RWPE1 (cell line): Measurements from ENCODE around the gene SNAPIN.
A peak's percentile ranks its signal among the peaks of the same experiment; 100 is the strongest.

Source experiments
- CTCF ChIA-PET: fragments of 350-600 bp; sonication (Branson Sonifier 250); formaldehyde crosslinking; extraction: SDS; loops from one replicate; lab custom pipeline; 2021; lab: Yijun Ruan, JAX
- POLR2A ChIA-PET: fragments of 400-600 bp; formaldehyde crosslinking; extraction: SDS; loops from one replicate; lab custom pipeline; 2020; ENCODE audit warnings: antibody characterized with exemption; ENCODE audit not compliant: low non-redundant PET; lab: Yijun Ruan, JAX
- DNase-seq: peaks from one replicate; pipeline ENCODE4 v3.0.0; 2012; ENCODE audit warnings: low spot score
- H3K27ac ChIP-seq: fragments of 450-650 bp; 2 replicates; pipeline ENCODE4 v1.5.1; 2017
- TF ChIP-seq, protein P1 (sequence below): fragments of 450-650 bp; conservative IDR thresholded peaks from 2 replicates; pipeline ENCODE4 v1.5.1; 2017; ENCODE audit warnings: low read depth, mild to moderate bottlenecking

SNAPIN gene

DNA sequence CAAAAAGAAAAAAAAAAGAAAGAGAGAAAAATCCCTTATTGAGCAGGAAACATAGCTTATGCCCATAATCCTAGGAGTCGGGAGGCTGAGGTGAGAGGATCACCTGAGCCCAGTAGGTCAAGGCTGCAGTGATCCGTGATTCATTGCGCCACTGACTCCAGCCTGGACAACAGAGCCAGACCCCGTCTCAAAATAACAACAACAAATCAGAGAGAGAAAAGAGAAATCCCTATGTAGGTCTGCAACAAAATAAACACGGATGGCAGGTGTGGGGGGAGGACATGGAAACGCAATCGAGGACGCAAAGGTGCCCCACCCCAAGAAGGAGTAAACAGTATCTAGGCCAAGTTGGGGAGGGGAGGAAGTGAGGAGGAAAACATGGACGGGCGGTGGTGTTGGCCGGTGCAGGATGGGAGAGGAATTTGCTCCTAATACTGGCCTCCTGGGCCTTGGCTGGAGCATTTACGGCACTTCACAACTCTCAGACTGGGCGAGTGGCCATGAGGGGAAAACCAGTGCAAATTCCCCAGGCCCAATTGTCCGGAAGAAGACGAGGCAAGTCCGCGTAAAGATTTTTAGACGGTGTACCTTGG lies 25.2 kb upstream of the SNAPIN start:
- CTCF ChIA-PET, result interaction anchor here (0.6 to 2.5 kb wide), 2 partner anchors 30 to 61 kb away, joined by 5 to 13 read pairs; no protein-coding TSS in a partner anchor
- TF ChIP-seq, protein P1, sequence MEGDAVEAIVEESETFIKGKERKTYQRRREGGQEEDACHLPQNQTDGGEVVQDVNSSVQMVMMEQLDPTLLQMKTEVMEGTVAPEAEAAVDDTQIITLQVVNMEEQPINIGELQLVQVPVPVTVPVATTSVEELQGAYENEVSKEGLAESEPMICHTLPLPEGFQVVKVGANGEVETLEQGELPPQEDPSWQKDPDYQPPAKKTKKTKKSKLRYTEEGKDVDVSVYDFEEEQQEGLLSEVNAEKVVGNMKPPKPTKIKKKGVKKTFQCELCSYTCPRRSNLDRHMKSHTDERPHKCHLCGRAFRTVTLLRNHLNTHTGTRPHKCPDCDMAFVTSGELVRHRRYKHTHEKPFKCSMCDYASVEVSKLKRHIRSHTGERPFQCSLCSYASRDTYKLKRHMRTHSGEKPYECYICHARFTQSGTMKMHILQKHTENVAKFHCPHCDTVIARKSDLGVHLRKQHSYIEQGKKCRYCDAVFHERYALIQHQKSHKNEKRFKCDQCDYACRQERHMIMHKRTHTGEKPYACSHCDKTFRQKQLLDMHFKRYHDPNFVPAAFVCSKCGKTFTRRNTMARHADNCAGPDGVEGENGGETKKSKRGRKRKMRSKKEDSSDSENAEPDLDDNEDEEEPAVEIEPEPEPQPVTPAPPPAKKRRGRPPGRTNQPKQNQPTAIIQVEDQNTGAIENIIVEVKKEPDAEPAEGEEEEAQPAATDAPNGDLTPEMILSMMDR, result no peak
- POLR2A ChIA-PET, result interaction anchor here (0.5 to 1.8 kb wide), 11 partner anchors 14 to 150 kb away, joined by 3 to 14 read pairs (median 4); partner anchors contain the start of genes S100A14 and S100A16
- H3K27ac ChIP-seq, result peak overlapping the region; percentile 100
- DNase-seq, result no peak

DNA sequence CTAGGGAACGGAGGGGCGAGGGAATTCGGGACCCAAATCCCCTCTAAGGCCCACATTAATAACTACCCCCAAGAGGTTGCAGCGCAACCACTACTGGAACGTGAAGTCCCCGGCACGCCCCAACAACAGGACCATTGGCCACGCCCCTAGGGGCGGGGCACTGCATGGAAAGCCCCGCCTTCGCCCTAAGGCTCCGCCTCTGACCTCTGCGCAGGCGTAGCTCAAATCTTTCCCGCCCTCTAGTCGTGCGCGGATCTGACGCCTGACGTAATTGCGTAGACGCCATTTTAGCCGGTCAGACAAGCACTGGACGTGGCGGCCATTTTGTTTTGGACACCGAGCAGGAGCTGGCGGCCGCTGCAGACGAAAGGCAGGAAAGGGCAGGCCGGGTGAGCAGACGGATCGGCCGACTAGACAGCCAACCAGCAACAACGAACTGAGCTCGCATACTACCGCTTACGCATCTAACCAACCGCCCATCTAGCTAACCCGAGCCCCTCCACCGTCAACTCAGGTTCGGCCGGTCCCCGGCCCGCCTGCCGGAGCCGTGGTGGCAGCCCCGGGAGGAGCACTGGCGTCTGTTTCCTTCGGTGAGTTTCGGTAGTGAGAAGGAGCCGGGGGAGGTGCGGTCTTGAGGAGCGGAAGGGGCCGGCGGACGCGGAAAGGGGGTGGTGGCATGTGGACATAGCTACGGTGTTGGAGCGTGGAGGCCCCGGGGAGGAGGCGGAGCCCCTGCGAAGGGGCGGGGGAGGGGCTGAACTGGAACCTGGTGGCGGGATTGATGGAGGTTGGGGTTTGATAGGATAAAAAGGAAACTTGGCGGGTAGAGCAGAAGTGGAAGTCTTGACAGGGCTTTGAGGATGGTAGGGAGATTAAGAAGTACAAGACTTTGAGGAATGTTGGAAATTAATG lies 24.5 kb upstream of the SNAPIN start, which contains the start of gene CHTOP:
TSS of gene CHTOP (plus strand) at position 313 of the 912 bp plus-strand sequence. CDS start 2,523 bp downstream, outside the sequence.
- H3K27ac ChIP-seq, result peak within 1 kb of the TSS; percentile 100
- TF ChIP-seq, protein P1, result no peak
- ChIA-PET CTCF (interaction anchor here (0.6 to 2.5 kb wide), 4 partner anchors 29 to 347 kb away, joined by 3 to 13 read pairs (median 4); no protein-coding TSS in a partner anchor), POLR2A (interaction anchor here (0.5 to 1.8 kb wide), 16 partner anchors 14 to 149 kb away, joined by 3 to 14 read pairs (median 4); partner anchors contain the start of genes S100A14 and S100A16)
- DNase-seq, result peak; percentile 94

DNA sequence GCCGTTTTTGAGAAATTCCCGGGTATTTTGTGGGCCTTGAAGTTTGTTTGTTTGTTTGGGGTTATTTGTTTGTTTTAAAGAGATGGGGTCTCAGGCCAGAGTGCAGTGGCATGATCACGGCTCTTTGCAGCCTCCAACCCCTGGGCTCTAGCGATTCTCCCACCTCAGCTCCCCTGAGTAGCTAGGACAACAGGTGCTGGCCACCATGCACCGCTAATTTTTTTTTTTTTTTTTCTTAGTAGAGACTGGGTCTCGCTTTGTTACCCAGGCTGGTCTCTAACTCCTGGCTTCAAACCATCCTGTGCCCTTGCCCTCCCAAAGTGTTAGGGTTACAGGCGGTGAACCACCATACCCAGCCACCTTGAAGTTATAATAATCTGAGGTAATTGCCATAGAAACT lies 22.6 kb upstream of the SNAPIN start:
- CTCF ChIA-PET, result interaction anchor here (1.1 to 2.5 kb wide), 2 partner anchors 8 to 63 kb away, joined by 4 to 13 read pairs; partner anchors contain the start of gene S100A13
- TF ChIP-seq, protein P1, result no peak

DNA sequence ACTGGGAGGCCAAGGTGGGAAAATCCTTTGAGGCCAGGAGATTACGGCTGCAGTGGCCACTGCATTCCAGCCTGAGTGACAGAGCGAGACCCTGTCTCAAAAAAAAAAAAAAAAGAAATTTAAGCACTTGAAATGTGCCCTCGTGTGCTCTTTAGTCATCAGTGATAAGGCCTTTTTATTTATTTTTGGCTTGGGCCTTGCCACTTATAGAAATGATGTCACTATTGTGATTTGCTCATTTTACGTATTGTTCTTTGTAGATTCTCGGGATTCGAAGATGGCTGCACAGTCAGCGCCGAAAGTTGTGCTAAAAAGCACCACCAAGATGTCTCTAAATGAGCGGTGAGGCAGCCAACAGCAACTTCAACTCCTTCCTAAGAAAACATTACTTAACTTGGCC lies 22.2 kb upstream of the SNAPIN start:
- peak overlapping the region; percentile 100 for H3K27ac ChIP-seq

More for the DNA sequence above, 22.6 kb upstream of the SNAPIN start:
- peak overlapping the region; percentile 100 for H3K27ac ChIP-seq
- POLR2A ChIA-PET, result interaction anchor here (0.7 kb wide), 2 partner anchors 149 to 331 kb away, joined by 3 read pairs; no protein-coding TSS in a partner anchor
- no peak for DNase-seq

DNA sequence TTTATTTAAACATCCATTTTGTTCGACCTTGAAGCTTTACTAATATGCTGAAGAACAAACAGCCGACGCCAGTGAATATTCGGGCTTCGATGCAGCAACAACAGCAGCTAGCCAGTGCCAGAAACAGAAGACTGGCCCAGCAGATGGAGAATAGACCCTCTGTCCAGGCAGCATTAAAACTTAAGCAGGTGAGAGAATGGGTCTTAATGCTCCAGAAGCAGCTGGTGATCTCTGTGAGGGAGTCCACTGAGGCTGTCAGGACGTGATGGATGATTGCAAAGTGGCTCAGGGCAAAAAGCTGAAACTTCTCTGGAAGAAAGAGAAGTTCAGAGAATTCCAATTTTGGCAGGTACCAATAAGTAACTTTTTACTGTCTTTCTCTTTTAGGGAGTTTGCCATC lies 20.2 kb upstream of the SNAPIN start:
- DNase-seq, result no peak
- no peak overlapping the region for H3K27ac ChIP-seq
- CTCF ChIA-PET, result interaction anchor here (0.6 to 1.6 kb wide), 2 partner anchors 15 to 66 kb away, joined by 4 to 5 read pairs; no protein-coding TSS in a partner anchor
- TF ChIP-seq, protein P1, result no peak
- POLR2A ChIA-PET, result no interaction called here

More for the DNA sequence above, 22.2 kb upstream of the SNAPIN start:
- no peak for DNase-seq
- TF ChIP-seq, protein P1, result no peak
- ChIA-PET POLR2A (no interaction called here), CTCF (interaction anchor here (0.7 to 1.1 kb wide), 2 partner anchors 9 to 104 kb away, joined by 4 to 5 read pairs; partner anchors contain the start of gene S100A13)
